Choroid plexus epithelial cell (primary cell): ENCODE data around the gene LMBR1.

Experiments used
- DNase-seq: peaks from one replicate; pipeline ENCODE4 v3.0.0-alpha.2; 2010; ENCODE audit warnings: low read depth
- H3K4me3 ChIP-seq: 2 replicates; pipeline ENCODE4 v1.5.1; 2011; ENCODE audit warnings: low read depth, mild to moderate bottlenecking, control low read depth, low read length, moderate library complexity
- CTCF ChIP-seq: conservative IDR thresholded peaks from 2 replicates; pipeline ENCODE4 v1.5.1; 2011; ENCODE audit warnings: low read depth, mild to moderate bottlenecking, control low read depth, inconsistent platforms, low read length, moderate library complexity

Gene LMBR1

GRCh38 chr7:156783864-156784263 lies 109.1 kb downstream of the LMBR1 start:
- DNase-seq, result peak; percentile 29
- no peak for TF ChIP-seq CTCF
- no peak overlapping the region for H3K4me3 ChIP-seq

- no peak for TF ChIP-seq CTCF
- DNase-seq, result no peak
- no peak overlapping the region for H3K4me3 ChIP-seq
Observed at GRCh38 chr7:156781972-156782371, 111.0 kb downstream of the LMBR1 start.

GRCh38 chr7:156780724-156781455 lies 112.1 kb downstream of the LMBR1 start:
- TF ChIP-seq CTCF, result no peak
- DNase-seq, result no peak
- H3K4me3 ChIP-seq, result no peak overlapping the region

- H3K4me3 ChIP-seq, result no peak overlapping the region
- no peak for TF ChIP-seq CTCF
- no peak for DNase-seq
Observed at GRCh38 chr7:156778668-156779067, 114.3 kb downstream of the LMBR1 start.

- peak; percentile 36 for TF ChIP-seq CTCF
- peak; percentile 19 for DNase-seq
- no peak overlapping the region for H3K4me3 ChIP-seq
Observed at GRCh38 chr7:156778201-156778600, 114.8 kb downstream of the LMBR1 start.

- TF ChIP-seq CTCF, result no peak
- no peak overlapping the region for H3K4me3 ChIP-seq
- peak; percentile 10 for DNase-seq
Observed at GRCh38 chr7:156777364-156778069, 115.5 kb downstream of the LMBR1 start.
